ENCODE measurements around the gene CXCR6. TPM values are rescaled to one million over a fixed set of nuclear protein-coding genes. Genes with fewer than 3 reads are reported as not detected.

CXCR6 gene
- polyA plus RNA-seq, 1 donor from 2014 or later = not detected

DNA sequence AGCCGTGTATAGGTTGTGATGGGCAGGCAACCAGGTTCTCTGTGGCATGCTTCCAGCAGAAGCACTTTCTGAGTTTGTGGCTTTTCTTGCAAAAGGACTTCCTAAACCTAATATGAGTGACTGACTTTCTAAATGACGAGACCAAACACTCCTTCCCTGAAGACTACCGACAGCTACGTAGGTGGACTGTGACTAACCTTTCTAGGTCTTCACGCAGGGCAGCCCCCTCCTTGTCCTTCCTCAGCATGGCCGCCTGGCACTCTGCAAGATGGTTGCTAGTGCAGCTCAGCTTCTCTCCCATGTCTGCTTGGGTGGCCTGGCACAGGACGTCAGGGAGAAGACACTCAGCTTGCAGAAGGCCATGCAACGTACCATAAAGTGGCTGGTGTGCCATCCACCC, 20.9 kb downstream of the CXCR6 start:
- Histone ChIP-seq H3K27me3 (ENCODE audit: insufficient read depth, low read depth, low read length) (no peaks in the 10 kb centered on the region), H3K79me2 (replicated peaks; ENCODE audit: insufficient read depth, low read length) (no peaks in the 10 kb centered on the region), H2AFZ (ENCODE audit: low read depth, low read length) (no peak overlapping the region), H3K4me3 (ENCODE audit: low read length) (no peak overlapping the region), H3K9me3 (ENCODE audit: low read length) (no peaks in the 10 kb centered on the region), H3K9me2 (ENCODE audit: insufficient read depth, low read length) (no peaks in the 10 kb centered on the region), H3K36me3 (ENCODE audit: insufficient read depth, low read length) (no peaks in the 10 kb centered on the region), H3K27ac (ENCODE audit: low read length) (no peak overlapping the region), H3K4me2 (ENCODE audit: low read length) (no peak overlapping the region), H3K9ac (ENCODE audit: low read length) (no peak overlapping the region), H3F3A (ENCODE audit: insufficient read depth, low read length, poor library complexity, severe bottlenecking) (no peaks in the 10 kb centered on the region), H4K20me1 (ENCODE audit: insufficient read depth) (no peaks in the 10 kb centered on the region)
- TF ChIP-seq EZH2 (IDR thresholded peaks at IDR 0.05; ENCODE audit: borderline replicate concordance, insufficient read depth, low read length, poor library complexity, severe bottlenecking) (no peak), SMC3 (conservative IDR thresholded peaks at IDR 0.05; ENCODE audit: poor library complexity) (no peak), RAD21 (conservative IDR thresholded peaks at IDR 0.05) (no peak), EP300 (conservative IDR thresholded peaks at IDR 0.05; ENCODE audit: poor library complexity, severe bottlenecking) (no peak), TAF1 (IDR thresholded peaks at IDR 0.05; ENCODE audit: low read depth) (no peak), POLR2AphosphoS5 (IDR thresholded peaks at IDR 0.05) (no peak), MXI1 (conservative IDR thresholded peaks at IDR 0.05; ENCODE audit: poor library complexity, severe bottlenecking) (no peak)
- TF ChIP-seq, protein P1, sequence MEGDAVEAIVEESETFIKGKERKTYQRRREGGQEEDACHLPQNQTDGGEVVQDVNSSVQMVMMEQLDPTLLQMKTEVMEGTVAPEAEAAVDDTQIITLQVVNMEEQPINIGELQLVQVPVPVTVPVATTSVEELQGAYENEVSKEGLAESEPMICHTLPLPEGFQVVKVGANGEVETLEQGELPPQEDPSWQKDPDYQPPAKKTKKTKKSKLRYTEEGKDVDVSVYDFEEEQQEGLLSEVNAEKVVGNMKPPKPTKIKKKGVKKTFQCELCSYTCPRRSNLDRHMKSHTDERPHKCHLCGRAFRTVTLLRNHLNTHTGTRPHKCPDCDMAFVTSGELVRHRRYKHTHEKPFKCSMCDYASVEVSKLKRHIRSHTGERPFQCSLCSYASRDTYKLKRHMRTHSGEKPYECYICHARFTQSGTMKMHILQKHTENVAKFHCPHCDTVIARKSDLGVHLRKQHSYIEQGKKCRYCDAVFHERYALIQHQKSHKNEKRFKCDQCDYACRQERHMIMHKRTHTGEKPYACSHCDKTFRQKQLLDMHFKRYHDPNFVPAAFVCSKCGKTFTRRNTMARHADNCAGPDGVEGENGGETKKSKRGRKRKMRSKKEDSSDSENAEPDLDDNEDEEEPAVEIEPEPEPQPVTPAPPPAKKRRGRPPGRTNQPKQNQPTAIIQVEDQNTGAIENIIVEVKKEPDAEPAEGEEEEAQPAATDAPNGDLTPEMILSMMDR (IDR thresholded peaks at IDR 0.05; ENCODE audit: poor library complexity, severe bottlenecking) = no peak
- TF ChIP-seq, protein P2, sequence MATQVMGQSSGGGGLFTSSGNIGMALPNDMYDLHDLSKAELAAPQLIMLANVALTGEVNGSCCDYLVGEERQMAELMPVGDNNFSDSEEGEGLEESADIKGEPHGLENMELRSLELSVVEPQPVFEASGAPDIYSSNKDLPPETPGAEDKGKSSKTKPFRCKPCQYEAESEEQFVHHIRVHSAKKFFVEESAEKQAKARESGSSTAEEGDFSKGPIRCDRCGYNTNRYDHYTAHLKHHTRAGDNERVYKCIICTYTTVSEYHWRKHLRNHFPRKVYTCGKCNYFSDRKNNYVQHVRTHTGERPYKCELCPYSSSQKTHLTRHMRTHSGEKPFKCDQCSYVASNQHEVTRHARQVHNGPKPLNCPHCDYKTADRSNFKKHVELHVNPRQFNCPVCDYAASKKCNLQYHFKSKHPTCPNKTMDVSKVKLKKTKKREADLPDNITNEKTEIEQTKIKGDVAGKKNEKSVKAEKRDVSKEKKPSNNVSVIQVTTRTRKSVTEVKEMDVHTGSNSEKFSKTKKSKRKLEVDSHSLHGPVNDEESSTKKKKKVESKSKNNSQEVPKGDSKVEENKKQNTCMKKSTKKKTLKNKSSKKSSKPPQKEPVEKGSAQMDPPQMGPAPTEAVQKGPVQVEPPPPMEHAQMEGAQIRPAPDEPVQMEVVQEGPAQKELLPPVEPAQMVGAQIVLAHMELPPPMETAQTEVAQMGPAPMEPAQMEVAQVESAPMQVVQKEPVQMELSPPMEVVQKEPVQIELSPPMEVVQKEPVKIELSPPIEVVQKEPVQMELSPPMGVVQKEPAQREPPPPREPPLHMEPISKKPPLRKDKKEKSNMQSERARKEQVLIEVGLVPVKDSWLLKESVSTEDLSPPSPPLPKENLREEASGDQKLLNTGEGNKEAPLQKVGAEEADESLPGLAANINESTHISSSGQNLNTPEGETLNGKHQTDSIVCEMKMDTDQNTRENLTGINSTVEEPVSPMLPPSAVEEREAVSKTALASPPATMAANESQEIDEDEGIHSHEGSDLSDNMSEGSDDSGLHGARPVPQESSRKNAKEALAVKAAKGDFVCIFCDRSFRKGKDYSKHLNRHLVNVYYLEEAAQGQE (IDR thresholded peaks at IDR 0.05; ENCODE audit: borderline replicate concordance) = no peak

DNA sequence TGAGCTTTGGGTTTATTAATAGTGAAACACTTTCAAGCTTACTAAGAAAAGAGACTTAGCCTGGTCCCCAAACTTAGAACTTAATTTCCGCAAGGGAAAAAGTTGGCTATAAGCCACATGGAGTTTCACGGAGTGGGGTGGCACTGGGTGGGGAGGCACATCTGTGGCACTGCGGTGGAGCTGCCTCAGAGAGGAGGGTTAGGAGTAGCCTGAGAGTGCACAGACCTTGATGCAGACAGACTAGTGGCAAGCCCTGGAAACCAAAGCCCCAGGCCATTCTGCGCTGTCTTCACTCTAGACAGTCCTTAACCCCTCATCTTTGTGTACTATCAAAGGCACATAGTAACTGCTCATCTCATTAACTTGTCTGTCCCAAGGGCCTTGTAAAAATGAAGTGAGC, 22.0 kb downstream of the CXCR6 start:
- TF ChIP-seq SMC3 (conservative IDR thresholded peaks at IDR 0.05; ENCODE audit: poor library complexity) (no peak), POLR2AphosphoS5 (IDR thresholded peaks at IDR 0.05) (no peak), EP300 (conservative IDR thresholded peaks at IDR 0.05; ENCODE audit: poor library complexity, severe bottlenecking) (no peak), RAD21 (conservative IDR thresholded peaks at IDR 0.05) (no peak), EZH2 (IDR thresholded peaks at IDR 0.05; ENCODE audit: borderline replicate concordance, insufficient read depth, low read length, poor library complexity, severe bottlenecking) (no peak), MXI1 (conservative IDR thresholded peaks at IDR 0.05; ENCODE audit: poor library complexity, severe bottlenecking) (no peak), TAF1 (IDR thresholded peaks at IDR 0.05; ENCODE audit: low read depth) (no peak)
- TF ChIP-seq, protein P2 (IDR thresholded peaks at IDR 0.05; ENCODE audit: borderline replicate concordance) = no peak
- TF ChIP-seq, protein P1 (IDR thresholded peaks at IDR 0.05; ENCODE audit: poor library complexity, severe bottlenecking) = no peak
- H3K27me3 ChIP-seq (ENCODE audit: insufficient read depth, low read depth, low read length) = no peaks in the 10 kb centered on the region
- no peaks in the 10 kb centered on the region for H3F3A ChIP-seq (ENCODE audit: insufficient read depth, low read length, poor library complexity, severe bottlenecking)
- H2AFZ ChIP-seq (ENCODE audit: low read depth, low read length) = no peak overlapping the region
- no peak overlapping the region for H3K9ac ChIP-seq (ENCODE audit: low read length)
- no peak overlapping the region for H3K27ac ChIP-seq (ENCODE audit: low read length)
- no peaks in the 10 kb centered on the region for H4K20me1 ChIP-seq (ENCODE audit: insufficient read depth)
- no peaks in the 10 kb centered on the region for H3K79me2 ChIP-seq (replicated peaks; ENCODE audit: insufficient read depth, low read length)
- no peaks in the 10 kb centered on the region for H3K9me3 ChIP-seq (ENCODE audit: low read length)
- no peaks in the 10 kb centered on the region for H3K9me2 ChIP-seq (ENCODE audit: insufficient read depth, low read length)
- no peak overlapping the region for H3K4me3 ChIP-seq (ENCODE audit: low read length)
- no peaks in the 10 kb centered on the region for H3K36me3 ChIP-seq (ENCODE audit: insufficient read depth, low read length)
- H3K4me2 ChIP-seq (ENCODE audit: low read length) = no peak overlapping the region

Data from neural cell (in vitro differentiated cells).